Activated naive CD8-positive, alpha-beta T cell treated with anti-CD3 and anti-CD28 coated beads, Interleukin-2, amount 10 ng/mL, durations not matched to agents 7 days and 5 days (primary cell): ENCODE results near the gene FRMD8. TPM values are rescaled to one million over a fixed set of nuclear protein-coding genes. Genes with fewer than 3 reads are reported as not detected.
A peak's percentile ranks its signal among the peaks of the same experiment; 100 is the strongest.

Experiments used
- ATAC-seq: fragments of 150-1000 bp; cut with Tn5 transposase; one replicate; pipeline ENCODE4 v1.10.0; 2021; ENCODE audit warnings: low read depth, moderate library complexity
- POLR2A ChIA-PET: fragments of 350-600 bp; sonication (Branson Sonifier 250); formaldehyde crosslinking; loops from one replicate; lab custom pipeline; 2021; ENCODE audit warnings: antibody characterized with exemption; lab: Charles Lee
- DNase-seq: peaks from one replicate; pipeline ENCODE4 v3.0.0; 2021
- H3K27ac Mint-ChIP-seq: one replicate; pipeline ENCODE4 v1.8.0; 2022; ENCODE audit warnings: mild to moderate bottlenecking, mixed read lengths
- H3K27me3 Mint-ChIP-seq: one replicate; pipeline ENCODE4 v1.8.0; 2022; ENCODE audit warnings: mild to moderate bottlenecking, moderate library complexity, mixed read lengths
- H3K36me3 Mint-ChIP-seq: one replicate; pipeline ENCODE4 v1.8.0; 2021; ENCODE audit warnings: mild to moderate bottlenecking, mixed read lengths
- H3K4me1 Mint-ChIP-seq: one replicate; pipeline ENCODE4 v1.8.0; 2021; ENCODE audit warnings: mixed read lengths
- H3K4me3 Mint-ChIP-seq: one replicate; pipeline ENCODE4 v1.8.0; 2022; ENCODE audit warnings: mild to moderate bottlenecking, moderate library complexity, mixed read lengths
- H3K9me3 Mint-ChIP-seq: one replicate; pipeline ENCODE4 v1.8.0; 2021; ENCODE audit warnings: mixed read lengths
- total RNA-seq, 2 experiments: library from RNA; stranded (reverse); gene quantifications; one replicate each; pipeline ENCODE4 v1.2.3, GENCODE V29; 2021

FRMD8 gene
- total RNA-seq, 2 experiments from 2014 or later, result 51.5 to 55.4 TPM

GRCh38 chr11:65420979-65421793 is 34.7 kb downstream of the FRMD8 start:
- peak; percentile 80 for DNase-seq
- Mint-ChIP-seq H3K27me3 (peaks cover 2% of the 10 kb centered on the region), H3K27ac (peak overlapping the region; percentile 100), H3K9me3 (no peaks in the 10 kb centered on the region), H3K4me1 (peaks cover 51% of the 10 kb centered on the region), H3K36me3 (peaks cover 32% of the 10 kb centered on the region), H3K4me3 (peak overlapping the region; percentile 100)
- POLR2A ChIA-PET, result interaction anchor here (0.9 to 19.6 kb wide), 16 partner anchors 6 to 338 kb away, joined by 3 to 2884 read pairs (median 8); partner anchors contain the start of genes CDCA5, DPF2, FRMD8 and MALAT1
- ATAC-seq, result peak; percentile 37

GRCh38 chr11:65421794-65422632 is 35.6 kb downstream of the FRMD8 start:
- peak overlapping the region; percentile 100 for H3K4me3 Mint-ChIP-seq
- peaks cover 2% of the 10 kb centered on the region for H3K27me3 Mint-ChIP-seq
- DNase-seq (peak; percentile 97), ATAC-seq (peak; percentile 1)
- POLR2A ChIA-PET, result interaction anchor here (0.6 to 19.6 kb wide), 29 partner anchors 5 to 1237 kb away, joined by 3 to 2884 read pairs (median 5); partner anchors contain the start of genes CDCA5, DPF2, FAM89B and FRMD8
- peak overlapping the region; percentile 100 for H3K27ac Mint-ChIP-seq
- peaks cover 52% of the 10 kb centered on the region for H3K4me1 Mint-ChIP-seq
- peaks cover 39% of the 10 kb centered on the region for H3K36me3 Mint-ChIP-seq
- no peaks in the 10 kb centered on the region for H3K9me3 Mint-ChIP-seq

GRCh38 chr11:65422633-65423515 is 36.4 kb downstream of the FRMD8 start, which contains the start of gene NEAT1:
TSS of gene NEAT1 (plus strand) at chr11:65422798.
- H3K4me1 Mint-ChIP-seq, result peaks cover 52% of the 10 kb centered on the region
- peak; percentile 12 for ATAC-seq
- H3K9me3 Mint-ChIP-seq, result no peaks in the 10 kb centered on the region
- H3K36me3 Mint-ChIP-seq, result peaks cover 48% of the 10 kb centered on the region
- H3K27me3 Mint-ChIP-seq, result peaks cover 2% of the 10 kb centered on the region
- POLR2A ChIA-PET, result interaction anchor here (0.6 to 19.6 kb wide), 25 partner anchors 5 to 1238 kb away, joined by 3 to 2884 read pairs (median 5); partner anchors contain the start of genes FAM89B, FRMD8, MALAT1 and POLA2
- peak within 1 kb of the TSS; percentile 100 for H3K4me3 Mint-ChIP-seq
- peak; percentile 97 for DNase-seq
- H3K27ac Mint-ChIP-seq, result peak within 1 kb of the TSS; percentile 100

GRCh38 chr11:65423516-65424204 is 37.2 kb downstream of the FRMD8 start:
- POLR2A ChIA-PET, result interaction anchor here (0.6 to 19.6 kb wide), 21 partner anchors 5 to 436 kb away, joined by 3 to 2884 read pairs (median 5); partner anchors contain the start of genes FAM89B, FRMD8, MALAT1 and NEAT1
- no peak for ATAC-seq
- H3K36me3 Mint-ChIP-seq, result peaks cover 53% of the 10 kb centered on the region
- peak overlapping the region; percentile 100 for H3K4me3 Mint-ChIP-seq
- H3K27ac Mint-ChIP-seq, result peak overlapping the region; percentile 100
- H3K9me3 Mint-ChIP-seq, result no peaks in the 10 kb centered on the region
- DNase-seq, result peak; percentile 60
- peaks cover 2% of the 10 kb centered on the region for H3K27me3 Mint-ChIP-seq
- H3K4me1 Mint-ChIP-seq, result peaks cover 53% of the 10 kb centered on the region

- peaks cover 54% of the 10 kb centered on the region for H3K36me3 Mint-ChIP-seq
- peaks cover 55% of the 10 kb centered on the region for H3K4me1 Mint-ChIP-seq
- no peaks in the 10 kb centered on the region for H3K9me3 Mint-ChIP-seq
- peaks cover 2% of the 10 kb centered on the region for H3K27me3 Mint-ChIP-seq
- peak overlapping the region; percentile 100 for H3K27ac Mint-ChIP-seq
- ATAC-seq (no peak), DNase-seq (peak; percentile 60)
- peak overlapping the region; percentile 100 for H3K4me3 Mint-ChIP-seq
- POLR2A ChIA-PET, result interaction anchor here (0.6 to 19.6 kb wide), 17 partner anchors 6 to 892 kb away, joined by 3 to 2884 read pairs (median 6); partner anchors contain the start of genes CD248, FAM89B, FRMD8 and MALAT1
Measured at GRCh38 chr11:65424205-65425104, 38.0 kb downstream of the FRMD8 start.

GRCh38 chr11:65425105-65425970 is 38.9 kb downstream of the FRMD8 start:
- peak; percentile 23 for ATAC-seq
- Mint-ChIP-seq H3K4me1 (peaks cover 61% of the 10 kb centered on the region), H3K9me3 (no peaks in the 10 kb centered on the region), H3K27me3 (peaks cover 2% of the 10 kb centered on the region), H3K36me3 (peaks cover 54% of the 10 kb centered on the region), H3K4me3 (peak overlapping the region; percentile 100), H3K27ac (peak overlapping the region; percentile 100)
- peak; percentile 59 for DNase-seq
- POLR2A ChIA-PET, result interaction anchor here (0.6 to 19.6 kb wide), 10 partner anchors 7 to 892 kb away, joined by 3 to 2884 read pairs (median 68); partner anchors contain the start of genes CD248, FAM89B, FRMD8 and MALAT1

GRCh38 chr11:65425971-65426838 is 39.8 kb downstream of the FRMD8 start:
- peak; percentile 20 for ATAC-seq
- Mint-ChIP-seq H3K27ac (peak overlapping the region; percentile 100), H3K4me3 (peak overlapping the region; percentile 100), H3K9me3 (no peaks in the 10 kb centered on the region), H3K4me1 (peaks cover 62% of the 10 kb centered on the region), H3K27me3 (peaks cover 2% of the 10 kb centered on the region), H3K36me3 (peaks cover 56% of the 10 kb centered on the region)
- POLR2A ChIA-PET, result interaction anchor here (0.7 to 19.6 kb wide), 5 partner anchors 8 to 93 kb away, joined by 4 to 2884 read pairs (median 147); partner anchors contain the start of genes DPF2, FRMD8, MALAT1 and NEAT1
- peak; percentile 27 for DNase-seq

GRCh38 chr11:65426839-65427690 is 40.6 kb downstream of the FRMD8 start:
- no peaks in the 10 kb centered on the region for H3K9me3 Mint-ChIP-seq
- H3K36me3 Mint-ChIP-seq, result peaks cover 58% of the 10 kb centered on the region
- peaks cover 68% of the 10 kb centered on the region for H3K4me1 Mint-ChIP-seq
- DNase-seq (peak; percentile 51), ATAC-seq (no peak)
- H3K27me3 Mint-ChIP-seq, result peaks cover 2% of the 10 kb centered on the region
- H3K4me3 Mint-ChIP-seq, result peak overlapping the region; percentile 100
- H3K27ac Mint-ChIP-seq, result peak overlapping the region; percentile 100
- POLR2A ChIA-PET, result interaction anchor here (0.8 to 19.6 kb wide), 5 partner anchors 8 to 185 kb away, joined by 3 to 2884 read pairs (median 129); partner anchors contain the start of genes FRMD8, MALAT1, NEAT1 and SLC25A45
